H9 (cell line): ENCODE data around the gene TOR1A. TPM values are rescaled to one million over a fixed set of nuclear protein-coding genes. Genes with fewer than 3 reads are reported as not detected.

ENCODE experiments used
- DNase-seq: peaks from one replicate; pipeline ENCODE4 v3.0.0-alpha.2; 2017
- H2AFZ ChIP-seq: one replicate; pipeline ENCODE4 v1.6.1; 2013; ENCODE audit warnings: mild to moderate bottlenecking, low read length, control low read depth, moderate library complexity
- H2AK5ac ChIP-seq: 2 replicates; pipeline ENCODE4 v1.6.1; 2013; ENCODE audit warnings: low read length, control low read depth, mixed read lengths; ENCODE audit not compliant: insufficient read length
- H2BK120ac ChIP-seq: one replicate; pipeline ENCODE4 v1.6.1; 2013; ENCODE audit warnings: low read depth, mild to moderate bottlenecking, low read length, control low read depth, inconsistent platforms; ENCODE audit not compliant: poor library complexity, severe bottlenecking
- H2BK12ac ChIP-seq: 2 replicates; pipeline ENCODE4 v1.6.1; 2013; ENCODE audit warnings: low read length, control low read depth, mixed read lengths, low read depth; ENCODE audit not compliant: insufficient read length
- H2BK15ac ChIP-seq: 2 replicates; pipeline ENCODE4 v1.6.1; 2013; ENCODE audit warnings: low read depth, low read length, control low read depth
- H2BK20ac ChIP-seq: one replicate; pipeline ENCODE4 v1.6.1; 2013; ENCODE audit warnings: low read depth, mild to moderate bottlenecking, low read length, control low read depth, inconsistent platforms; ENCODE audit not compliant: poor library complexity, severe bottlenecking
- H2BK5ac ChIP-seq: 2 replicates; pipeline ENCODE4 v1.6.1; 2013; ENCODE audit warnings: low read length, control low read depth, mixed read lengths; ENCODE audit not compliant: insufficient read length
- H3K14ac ChIP-seq: 2 replicates; pipeline ENCODE4 v1.6.1; 2013; ENCODE audit warnings: low read length, control low read depth; ENCODE audit not compliant: insufficient read depth
- H3K18ac ChIP-seq: 2 replicates; pipeline ENCODE4 v1.6.1; 2013; ENCODE audit warnings: low read depth, mild to moderate bottlenecking, mixed read lengths, low read length, control low read depth; ENCODE audit not compliant: insufficient read length
- H3K23ac ChIP-seq: 2 replicates; pipeline ENCODE4 v1.6.1; 2013; ENCODE audit warnings: low read length, control low read depth, mixed read lengths, low read depth; ENCODE audit not compliant: insufficient read length
- H3K23me2 ChIP-seq: 2 replicates; pipeline ENCODE4 v1.6.1; 2013; ENCODE audit warnings: low read depth, mild to moderate bottlenecking, mixed read lengths, low read length, control low read depth; ENCODE audit not compliant: insufficient read length, poor library complexity, severe bottlenecking
- H3K27ac ChIP-seq: 2 replicates; pipeline ENCODE4 v1.5.1; 2013; ENCODE audit warnings: low read length, control low read depth, mixed read lengths, low read depth; ENCODE audit not compliant: insufficient read length
- H3K27me3 ChIP-seq: 2 replicates; pipeline ENCODE4 v1.6.1; 2013; ENCODE audit warnings: low read length, control low read depth, inconsistent platforms; ENCODE audit not compliant: insufficient read depth
- H3K4ac ChIP-seq: 2 replicates; pipeline ENCODE4 v1.6.1; 2013; ENCODE audit warnings: low read depth, mild to moderate bottlenecking, control low read depth, inconsistent platforms, low read length, moderate library complexity
- H3K4me1 ChIP-seq: 2 replicates; pipeline ENCODE4 v1.6.1; 2013; ENCODE audit warnings: low read length, control low read depth, inconsistent platforms; ENCODE audit not compliant: insufficient read depth
- H3K4me2 ChIP-seq: 2 replicates; pipeline ENCODE4 v1.6.1; 2013; ENCODE audit warnings: low read length, control low read depth, mixed read lengths; ENCODE audit not compliant: insufficient read length, insufficient read depth
- H3K56ac ChIP-seq: 2 replicates; pipeline ENCODE4 v1.6.1; 2013; ENCODE audit warnings: low read depth, mild to moderate bottlenecking, mixed read lengths, low read length, control low read depth; ENCODE audit not compliant: insufficient read length
- H3K79me1 ChIP-seq: 2 replicates; pipeline ENCODE4 v1.6.1; 2013; ENCODE audit warnings: low read depth, mild to moderate bottlenecking, moderate library complexity, low read length, control low read depth, inconsistent platforms; ENCODE audit not compliant: insufficient read depth, poor library complexity, severe bottlenecking
- H3K79me2 ChIP-seq: 2 replicates; pipeline ENCODE4 v1.6.1; 2013; ENCODE audit warnings: low read length, control low read depth, inconsistent platforms; ENCODE audit not compliant: insufficient read depth
- H3K9ac ChIP-seq: 2 replicates; pipeline ENCODE4 v1.6.1; 2013; ENCODE audit warnings: low read length, control low read depth, mixed read lengths; ENCODE audit not compliant: insufficient read length; ENCODE audit errors: extremely low read depth
- H3K9me3 ChIP-seq: one replicate; pipeline ENCODE4 v1.6.1; 2013; ENCODE audit warnings: low read depth, low read length, inconsistent platforms; ENCODE audit not compliant: control insufficient read depth
- H3T11ph ChIP-seq: one replicate; pipeline ENCODE4 v1.6.1; 2013; ENCODE audit warnings: mild to moderate bottlenecking, low read length, control low read depth, inconsistent platforms
- H4K20me1 ChIP-seq: one replicate; pipeline ENCODE4 v1.6.1; 2013; ENCODE audit not compliant: control insufficient read depth, insufficient read length, insufficient read depth
- H4K5ac ChIP-seq: 2 replicates; pipeline ENCODE4 v1.6.1; 2013; ENCODE audit warnings: low read depth, mild to moderate bottlenecking, mixed read lengths, low read length, control low read depth; ENCODE audit not compliant: insufficient read length
- H4K8ac ChIP-seq: replicated peaks from 2 replicates; pipeline ENCODE4 v1.6.1; 2013; ENCODE audit warnings: low read length, control low read depth, mixed read lengths, low read depth; ENCODE audit not compliant: insufficient read length
- H4K91ac ChIP-seq: 2 replicates; pipeline ENCODE4 v1.6.1; 2013; ENCODE audit warnings: low read depth, mild to moderate bottlenecking, moderate library complexity, mixed read lengths, low read length, control low read depth; ENCODE audit not compliant: insufficient read length
- H3K27ac Mint-ChIP-seq, 3 experiments: 2 replicates in 2 of 3; 3 replicates in 1 of 3; pipeline ENCODE4 v1.8.0; 2020 to 2021; ENCODE audit warnings: mixed read lengths in 3 of 3, mild to moderate bottlenecking in 1 of 3, moderate library complexity in 1 of 3
- H3K27me3 Mint-ChIP-seq: 2 replicates; pipeline ENCODE4 v1.8.0; 2021; ENCODE audit warnings: low read depth, mild to moderate bottlenecking, moderate library complexity, mixed read lengths
- H3K36me3 Mint-ChIP-seq, 3 experiments: 2 replicates in 2 of 3; 3 replicates in 1 of 3; pipeline ENCODE4 v1.8.0; 2020 to 2021; ENCODE audit warnings: low read depth in 3 of 3, mixed read lengths in 3 of 3; ENCODE audit not compliant: insufficient read depth in 1 of 3
- H3K4me1 Mint-ChIP-seq, 2 experiments: 2 replicates each; pipeline ENCODE4 v1.8.0; 2020; ENCODE audit warnings: mixed read lengths in 2 of 2
- H3K4me3 Mint-ChIP-seq, 2 experiments: 2 replicates in 1 of 2; 3 replicates in 1 of 2; pipeline ENCODE4 v1.8.0; 2020 to 2021; ENCODE audit warnings: mild to moderate bottlenecking in 2 of 2, mixed read lengths in 2 of 2, moderate library complexity in 1 of 2
- H3K9me3 Mint-ChIP-seq, 2 experiments: 2 replicates in 1 of 2; 3 replicates in 1 of 2; pipeline ENCODE4 v1.8.0; 2020; ENCODE audit warnings: mild to moderate bottlenecking in 2 of 2, mixed read lengths in 2 of 2, moderate library complexity in 1 of 2
- CTCF ChIP-seq: fragments of 200-600 bp; sonication (generic); conservative IDR thresholded peaks from 3 replicates; pipeline ENCODE4 v1.8.0; 2021; ENCODE audit warnings: antibody characterized with exemption, mild to moderate bottlenecking
- WGBS: extraction: QIAGEN DNeasy Blood & Tissue Kit; methylation state at CpG from one replicate; pipeline ENCODE4 v1.1.7; 2013; ENCODE audit warnings: missing lambda C conversion rate, low lambda C conversion rate, mixed read lengths; ENCODE audit not compliant: insufficient read length; ENCODE audit errors: extremely low coverage; 5-methylcytosine and 5-hydroxymethylcytosine counted together
- total RNA-seq: library from RNA; stranded (reverse); gene quantifications from 2 replicates; pipeline ENCODE4 v1.2.1, GENCODE V29; 2021

TOR1A gene
- total RNA-seq, 1 experiment from 2014 or later: 60.1 TPM

GRCh38 chr9:129778469-129778868 lies 45.5 kb downstream of the TOR1A start:
- Histone ChIP-seq H3K56ac (no peak overlapping the region), H3K27ac (no peak overlapping the region), H2BK15ac (no peak overlapping the region), H3K4me2 (no peak overlapping the region), H3K9ac (no peak overlapping the region), H3K23ac (no peak overlapping the region), H2AFZ (no peak overlapping the region), H2BK5ac (no peak overlapping the region), H3K9me3 (no peaks in the 10 kb centered on the region), H3K23me2 (no peaks in the 10 kb centered on the region), H4K20me1 (peaks cover 2% of the 10 kb centered on the region), H2AK5ac (no peak overlapping the region), H4K8ac (no peak overlapping the region), H2BK20ac (no peak overlapping the region), H3K79me1 (no peaks in the 10 kb centered on the region), H3K4ac (no peak overlapping the region), H2BK120ac (no peak overlapping the region), H3K14ac (no peak overlapping the region), H3K79me2 (no peaks in the 10 kb centered on the region), H3K18ac (no peak overlapping the region), H3K27me3 (no peaks in the 10 kb centered on the region), H3T11ph (no peak overlapping the region), H4K91ac (no peak overlapping the region), H4K5ac (no peak overlapping the region), H2BK12ac (no peak overlapping the region), H3K4me1 (no peaks in the 10 kb centered on the region)
- no peak for TF ChIP-seq CTCF
- no peak overlapping the region for H3K27ac Mint-ChIP-seq
- H3K4me3 Mint-ChIP-seq: no peak overlapping the region
- no peaks in the 10 kb centered on the region for H3K9me3 Mint-ChIP-seq
- H3K36me3 Mint-ChIP-seq: no peaks in the 10 kb centered on the region
- no peak for DNase-seq
- peaks cover 19% of the 10 kb centered on the region for H3K27me3 Mint-ChIP-seq
- peaks cover 10 to 12% of the 10 kb centered on the region in 2 experiments for H3K4me1 Mint-ChIP-seq
- no CpG with 5 or more reads among the region's 3 CpGs for WGBS
